LNCaP clone FGC (cell line): Measurements from ENCODE around the gene SLFN14.

ENCODE experiments used
- DNase-seq: peaks from one replicate; pipeline ENCODE4 v3.0.0-alpha.2; 2011; ENCODE audit warnings: low read depth
- H3K4me3 ChIP-seq: 2 replicates; pipeline ENCODE4 v1.5.1; 2011; ENCODE audit warnings: mild to moderate bottlenecking, low read depth, low read length, control low read depth
- TF ChIP-seq, protein P1 (sequence below): IDR thresholded peaks from 2 replicates; pipeline ENCODE4 v1.5.1; 2012; ENCODE audit warnings: mild to moderate bottlenecking; ENCODE audit not compliant: control insufficient read depth, insufficient read depth; ENCODE audit errors: extremely low read depth

SLFN14 gene

DNA sequence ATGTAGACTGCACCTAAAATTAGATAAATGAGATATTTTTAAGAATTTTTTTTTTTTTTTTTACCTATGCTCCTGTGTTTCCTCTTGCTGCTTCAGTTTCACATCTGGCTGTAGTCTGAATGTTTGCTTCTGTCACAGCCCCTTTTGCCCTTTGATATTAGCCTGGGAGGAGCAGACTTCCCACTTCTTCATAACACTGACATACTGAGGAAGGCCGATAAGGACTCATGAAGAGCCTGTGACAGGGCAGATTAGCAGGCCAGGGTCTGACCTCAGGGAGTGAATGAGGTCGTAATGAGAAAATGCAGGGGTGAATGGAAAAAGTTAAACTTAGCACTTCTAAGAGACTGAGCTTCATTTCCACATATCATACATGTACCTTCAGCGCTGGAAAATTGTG lies at the start of gene SLFN14:
TSS of gene SLFN14 (minus strand) at position 117 of the 400 bp plus-strand sequence. CDS start 2,757 bp downstream, outside the sequence.
- TF ChIP-seq, protein P1, sequence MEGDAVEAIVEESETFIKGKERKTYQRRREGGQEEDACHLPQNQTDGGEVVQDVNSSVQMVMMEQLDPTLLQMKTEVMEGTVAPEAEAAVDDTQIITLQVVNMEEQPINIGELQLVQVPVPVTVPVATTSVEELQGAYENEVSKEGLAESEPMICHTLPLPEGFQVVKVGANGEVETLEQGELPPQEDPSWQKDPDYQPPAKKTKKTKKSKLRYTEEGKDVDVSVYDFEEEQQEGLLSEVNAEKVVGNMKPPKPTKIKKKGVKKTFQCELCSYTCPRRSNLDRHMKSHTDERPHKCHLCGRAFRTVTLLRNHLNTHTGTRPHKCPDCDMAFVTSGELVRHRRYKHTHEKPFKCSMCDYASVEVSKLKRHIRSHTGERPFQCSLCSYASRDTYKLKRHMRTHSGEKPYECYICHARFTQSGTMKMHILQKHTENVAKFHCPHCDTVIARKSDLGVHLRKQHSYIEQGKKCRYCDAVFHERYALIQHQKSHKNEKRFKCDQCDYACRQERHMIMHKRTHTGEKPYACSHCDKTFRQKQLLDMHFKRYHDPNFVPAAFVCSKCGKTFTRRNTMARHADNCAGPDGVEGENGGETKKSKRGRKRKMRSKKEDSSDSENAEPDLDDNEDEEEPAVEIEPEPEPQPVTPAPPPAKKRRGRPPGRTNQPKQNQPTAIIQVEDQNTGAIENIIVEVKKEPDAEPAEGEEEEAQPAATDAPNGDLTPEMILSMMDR: no peak
- no peak for DNase-seq

DNA sequence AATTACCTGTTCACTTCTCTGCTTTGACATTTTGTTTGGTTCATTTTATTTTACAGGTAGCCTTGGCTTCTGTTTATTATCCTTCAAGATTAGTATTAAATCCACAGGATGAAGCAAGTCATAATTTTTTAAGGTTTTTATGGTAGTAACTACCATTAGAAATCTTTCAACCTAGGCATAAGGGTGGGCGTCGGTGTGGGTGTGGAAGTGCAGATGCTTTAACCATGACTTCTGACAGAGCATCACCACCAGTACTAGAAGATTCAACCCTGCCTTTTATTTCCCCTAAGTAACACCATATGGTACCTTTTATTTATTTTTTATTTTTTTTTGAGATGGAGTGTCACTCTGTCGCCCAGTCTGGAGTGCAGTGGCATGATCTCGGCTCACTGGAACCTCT lies 49.2 kb upstream of the SLFN14 start:
- DNase-seq: no peak
- TF ChIP-seq, protein P1: no peak
- H3K4me3 ChIP-seq: no peak overlapping the region

More for the DNA sequence above, at the start of gene SLFN14:
- H3K4me3 ChIP-seq: no peak within 1 kb of the TSS

DNA sequence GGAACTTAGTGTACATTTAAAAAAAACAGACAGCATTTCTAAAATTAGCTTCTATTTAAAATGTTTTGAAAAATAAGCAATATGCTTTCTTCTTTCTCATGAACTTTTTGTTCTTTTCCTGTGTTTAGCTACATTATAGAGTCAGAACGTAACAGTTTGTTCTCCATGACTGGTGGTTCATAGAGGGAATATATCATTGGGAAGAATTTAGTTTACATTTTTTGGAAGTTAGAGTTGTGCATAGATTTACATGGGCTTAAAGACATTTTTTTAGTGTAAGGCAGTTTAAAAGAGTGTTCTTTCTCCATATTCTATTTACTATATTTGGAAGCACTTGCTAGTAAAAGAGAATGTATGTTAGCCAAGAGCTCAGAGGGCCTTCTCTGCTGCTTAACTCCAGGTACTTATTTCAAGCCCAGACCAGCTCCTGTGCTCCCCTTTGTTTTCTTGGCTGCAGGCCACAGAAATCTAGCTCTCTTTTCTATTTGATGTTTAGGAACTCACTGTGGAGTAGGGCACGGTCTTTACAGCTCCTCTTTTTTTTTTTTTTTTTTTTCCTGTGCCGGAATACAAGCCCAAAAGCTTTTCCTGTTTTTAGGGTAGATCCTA lies 46.7 kb upstream of the SLFN14 start:
- TF ChIP-seq, protein P1: no peak
- DNase-seq: no peak
- H3K4me3 ChIP-seq: no peak overlapping the region

DNA sequence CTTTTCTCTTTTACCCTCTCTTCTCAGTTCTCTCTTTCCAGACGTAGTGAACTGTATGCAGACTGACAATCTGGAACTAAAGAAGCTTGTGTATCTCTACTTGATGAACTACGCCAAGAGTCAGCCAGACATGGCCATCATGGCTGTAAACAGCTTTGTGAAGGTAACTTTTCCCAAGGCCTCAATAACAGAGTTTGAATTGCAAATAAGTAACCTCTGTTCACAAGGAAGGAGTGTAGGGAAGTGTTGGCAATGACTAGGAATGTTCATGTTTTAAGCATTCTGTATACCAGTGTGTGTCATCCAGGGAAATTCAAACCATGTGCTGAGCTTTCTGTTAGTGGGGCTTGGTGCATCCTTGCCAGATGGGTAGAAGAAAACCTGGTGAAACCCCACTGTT lies 45.1 kb upstream of the SLFN14 start:
- TF ChIP-seq, protein P1: no peak
- no peak for DNase-seq
- H3K4me3 ChIP-seq: no peak overlapping the region

DNA sequence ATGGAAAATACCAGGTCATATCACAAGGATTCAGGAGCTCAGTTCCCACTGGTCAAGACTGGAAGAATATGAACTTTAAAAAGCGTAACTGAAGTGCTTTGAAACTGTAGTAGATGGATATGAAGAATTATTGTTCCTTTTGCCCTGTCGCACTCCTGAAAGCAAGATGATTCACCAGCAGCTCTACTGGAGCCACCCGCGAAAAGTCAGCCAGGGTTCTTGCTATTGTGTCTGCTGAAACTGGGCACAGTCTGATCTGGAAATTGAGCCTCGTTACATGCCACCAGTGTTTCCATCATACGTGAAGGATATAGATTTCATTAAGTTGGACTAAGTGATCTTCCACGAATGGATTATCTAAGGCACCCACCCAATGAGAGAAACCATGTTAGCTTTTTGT lies 43.1 kb upstream of the SLFN14 start:
- no peak for DNase-seq
- TF ChIP-seq, protein P1: no peak
- no peak overlapping the region for H3K4me3 ChIP-seq

DNA sequence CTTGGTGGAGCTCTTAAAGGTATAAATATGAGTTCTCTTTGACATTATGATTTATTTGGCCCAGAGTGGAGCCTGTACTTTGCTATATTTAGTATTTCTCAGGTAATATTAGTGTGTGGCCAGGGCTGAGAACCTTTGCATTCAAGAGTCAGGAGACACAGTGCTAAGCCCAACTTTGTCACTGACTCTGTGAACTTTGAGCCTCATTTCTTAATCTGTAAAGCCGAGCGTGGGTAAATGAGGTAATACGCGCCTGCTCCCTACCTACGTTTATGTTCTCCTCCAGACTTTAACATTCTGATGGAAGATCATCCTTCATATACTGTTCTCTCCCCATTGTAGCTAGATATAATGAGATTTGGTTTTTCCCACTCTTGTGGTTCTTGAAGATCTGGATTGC lies 37.0 kb upstream of the SLFN14 start:
- H3K4me3 ChIP-seq: no peak overlapping the region
- no peak for DNase-seq
- TF ChIP-seq, protein P1: no peak
